Keratinocyte (primary cell): ENCODE measurements around the gene ADARB2. TPM values are rescaled to one million over a fixed set of nuclear protein-coding genes. Genes with fewer than 3 reads are reported as not detected.

Experiments used
- DNase-seq: peaks from one replicate; pipeline ENCODE4 v3.0.0-alpha.2; 2011; ENCODE audit warnings: low read depth, missing footprints, low spot score
- FAIRE-seq: peaks from 2 replicates; lab custom pipeline; 2011; peaks lifted over from hg19 to GRCh38; lab: Jason Lieb, UNC
- H2AFZ ChIP-seq: 2 replicates; pipeline ENCODE4 v1.6.0; 2012; ENCODE audit warnings: low read length, control low read depth, inconsistent platforms; ENCODE audit not compliant: control insufficient read depth
- H3K27ac ChIP-seq: 2 replicates; pipeline ENCODE4 v1.5.1; 2011; ENCODE audit warnings: low read length; ENCODE audit not compliant: control insufficient read depth, insufficient read depth
- H3K27me3 ChIP-seq: 3 replicates; pipeline ENCODE4 v1.6.0; 2011; ENCODE audit warnings: low read length; ENCODE audit not compliant: control insufficient read depth, insufficient read depth; ENCODE audit errors: extremely low read depth
- H3K36me3 ChIP-seq, 2 experiments: 2 replicates in 1 of 2; 3 replicates in 1 of 2; pipeline ENCODE4 v1.5.1; 2011; ENCODE audit warnings: low read length in 2 of 2, mild to moderate bottlenecking in 1 of 2; ENCODE audit not compliant: control insufficient read depth in 2 of 2, insufficient read depth in 2 of 2; ENCODE audit errors: extremely low read depth in 1 of 2
- H3K4me1 ChIP-seq: 3 replicates; pipeline ENCODE4 v1.5.1; 2011; ENCODE audit warnings: low read length; ENCODE audit not compliant: control insufficient read depth, insufficient read depth; ENCODE audit errors: extremely low read depth
- H3K4me2 ChIP-seq: 3 replicates; pipeline ENCODE4 v1.6.0; 2011; ENCODE audit warnings: low read depth, low read length; ENCODE audit not compliant: control insufficient read depth, insufficient read depth; ENCODE audit errors: extremely low read depth
- H3K4me3 ChIP-seq, 3 experiments: fragments of 200-600 bp in 1 of 3; sonication (generic) in 1 of 3; 2 replicates in 2 of 3; 3 replicates in 1 of 3; pipeline ENCODE4 v1.5.1; 2011 to 2016; ENCODE audit warnings: low read length in 3 of 3, mild to moderate bottlenecking in 3 of 3, control low read depth in 2 of 3, inconsistent platforms in 1 of 3, low read depth in 1 of 3, mixed read lengths in 1 of 3, mixed run types in 1 of 3, moderate library complexity in 1 of 3; ENCODE audit not compliant: control insufficient read depth in 2 of 3, insufficient read depth in 2 of 3; ENCODE audit errors: extremely low read depth in 1 of 3
- H3K79me2 ChIP-seq: 2 replicates; pipeline ENCODE4 v1.6.0; 2012; ENCODE audit warnings: low read length; ENCODE audit not compliant: control insufficient read depth, insufficient read depth
- H3K9ac ChIP-seq: 3 replicates; pipeline ENCODE4 v1.6.0; 2011; ENCODE audit warnings: low read length; ENCODE audit not compliant: control insufficient read depth, insufficient read depth; ENCODE audit errors: extremely low read depth
- H3K9me1 ChIP-seq: 3 replicates; pipeline ENCODE4 v1.6.0; 2011; ENCODE audit warnings: low read length; ENCODE audit not compliant: control insufficient read depth, insufficient read depth; ENCODE audit errors: extremely low read depth
- H3K9me3 ChIP-seq: 2 replicates; pipeline ENCODE4 v1.5.1; 2012; ENCODE audit warnings: low read depth, low read length; ENCODE audit not compliant: control insufficient read depth
- H4K20me1 ChIP-seq: 3 replicates; pipeline ENCODE4 v1.6.0; 2011; ENCODE audit warnings: low read length; ENCODE audit not compliant: control insufficient read depth, insufficient read depth; ENCODE audit errors: extremely low read depth
- CTCF ChIP-seq, 3 experiments: IDR thresholded peaks in 1 of 3; conservative IDR thresholded peaks in 1 of 3; optimal IDR thresholded peaks in 1 of 3; 2 replicates in 2 of 3; 3 replicates in 1 of 3; pipeline versions ENCODE3 to v1.5.1; 2011; ENCODE audit warnings: low read length in 3 of 3, mild to moderate bottlenecking in 3 of 3, moderate library complexity in 2 of 3, control low read depth in 1 of 3, inconsistent platforms in 1 of 3; ENCODE audit not compliant: insufficient read depth in 2 of 3; ENCODE audit errors: extremely low read depth in 1 of 3
- EZH2 ChIP-seq: IDR thresholded peaks from one replicate; pipeline ENCODE4 v1.6.1; 2012; ENCODE audit warnings: inconsistent platforms, mild to moderate bottlenecking, low read length, moderate library complexity
- dilution Hi-C: fragments of 300-500 bp; cut with MboI; formaldehyde crosslinking; loops from one replicate; pipeline ENCODE4 v1.7.0; 2020; ENCODE audit warnings: low sequenced_read_pairs; ENCODE audit not compliant: extremely low pct_ligation_motif_present
- polyA plus RNA-seq, 5 experiments: library from polyadenylated mRNA; depleted of rRNA in 3 of 5; stranded (reverse) in 3 of 5; stranded (forward) in 1 of 5; unstranded in 1 of 5; fragments of >200 nt; gene quantifications; 1 replicate in 1 of 5; 2 replicates in 3 of 5; 3 replicates in 1 of 5; pipeline versions ENCODE4 v1.2.1 to v1.2.3, GENCODE V29; 2011 to 2012; ENCODE audit warnings: missing spikeins in 2 of 5, low read depth in 1 of 5, low replicate concordance in 1 of 5

Gene ADARB2
- polyA plus RNA-seq, 1 donor (not counting 4 experiments of a cell fraction or from before 2014, with no cell fraction given): not detected

DNA sequence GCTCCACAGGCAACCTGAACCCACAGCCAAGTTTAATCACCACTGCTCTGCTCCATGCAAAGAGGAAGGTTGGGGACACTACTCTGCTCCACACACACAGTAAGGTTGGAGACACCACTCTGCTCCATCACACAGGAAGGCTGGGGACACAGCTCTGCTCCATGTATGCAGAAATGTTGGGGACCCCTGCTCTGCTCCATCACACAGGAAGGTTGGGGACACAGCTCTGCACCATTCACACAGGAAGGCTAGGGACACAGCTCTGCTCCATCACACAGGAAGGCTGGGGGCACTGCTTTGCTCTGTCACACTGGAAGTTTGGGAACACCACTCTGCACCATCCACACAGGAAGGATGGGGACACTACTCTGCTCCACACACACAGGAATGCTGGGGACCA is 14.8 kb upstream of the ADARB2 start:
- TF ChIP-seq CTCF (optimal IDR thresholded peaks at IDR 0.05 in 1 of 3, IDR thresholded peaks at IDR 0.05 in 1 of 3, conservative IDR thresholded peaks at IDR 0.05 in 1 of 3; ENCODE audit: extremely low read depth in 1 of 3, insufficient read depth in 2 of 3, low read length in 3 of 3) (no peak), EZH2 (no peak)
- no peak overlapping the region for H3K9ac ChIP-seq
- no peak overlapping the region for H3K4me3 ChIP-seq
- no peaks in the 10 kb centered on the region for H3K4me1 ChIP-seq
- H4K20me1 ChIP-seq: no peaks in the 10 kb centered on the region
- DNase-seq: no peak
- no peak overlapping the region for H3K27ac ChIP-seq
- H3K27me3 ChIP-seq: no peaks in the 10 kb centered on the region
- no peaks in the 10 kb centered on the region for H3K36me3 ChIP-seq
- no peak overlapping the region for H3K4me2 ChIP-seq
- no peaks in the 10 kb centered on the region for H3K79me2 ChIP-seq
- dilution Hi-C loops: no loop called here
- no peaks in the 10 kb centered on the region for H3K9me3 ChIP-seq
- no peak overlapping the region for H2AFZ ChIP-seq
- no peaks in the 10 kb centered on the region for H3K9me1 ChIP-seq
- FAIRE-seq: no peak

- Histone ChIP-seq H3K27me3 (no peaks in the 10 kb centered on the region), H3K4me1 (no peaks in the 10 kb centered on the region), H2AFZ (no peak overlapping the region), H3K4me2 (no peak overlapping the region), H3K9me1 (no peaks in the 10 kb centered on the region), H3K9me3 (peaks cover 4% of the 10 kb centered on the region), H3K79me2 (no peaks in the 10 kb centered on the region), H3K9ac (no peak overlapping the region), H4K20me1 (no peaks in the 10 kb centered on the region), H3K36me3 (no peaks in the 10 kb centered on the region), H3K27ac (no peak overlapping the region), H3K4me3 (no peak overlapping the region)
- TF ChIP-seq EZH2: no peak
- no peak for TF ChIP-seq CTCF (optimal IDR thresholded peaks at IDR 0.05 in 1 of 3, IDR thresholded peaks at IDR 0.05 in 1 of 3, conservative IDR thresholded peaks at IDR 0.05 in 1 of 3; ENCODE audit: extremely low read depth in 1 of 3, insufficient read depth in 2 of 3, low read length in 3 of 3)
- dilution Hi-C loops: no loop called here
- FAIRE-seq (no peak), DNase-seq (no peak)
Measured at GRCh38 chr10:1747590-1748157, 10.3 kb upstream of the ADARB2 start.
